Hindlimb muscle (tissue), 1 donor: ENCODE results near the gene FXYD3. TPM values are rescaled to one million over a fixed set of nuclear protein-coding genes. Genes with fewer than 3 reads are reported as not detected.
"Not testable (repeated sequence)": the region's sequence is repeated elsewhere in the genome, so short reads cannot be mapped to it uniquely, and the experiment has no call there.

Source experiments
- DNase-seq: peaks from one replicate; pipeline ENCODE4 v3.0.0-alpha.2; 2013
- polyA plus RNA-seq: library from polyadenylated mRNA; unstranded; fragments of 120-200 nt; gene quantifications from one replicate; pipeline ENCODE4 v1.2.1, GENCODE V29; 2013; ENCODE audit not compliant: insufficient read length

FXYD3 gene
- polyA plus RNA-seq, 1 donor = 0.97 TPM

DNA sequence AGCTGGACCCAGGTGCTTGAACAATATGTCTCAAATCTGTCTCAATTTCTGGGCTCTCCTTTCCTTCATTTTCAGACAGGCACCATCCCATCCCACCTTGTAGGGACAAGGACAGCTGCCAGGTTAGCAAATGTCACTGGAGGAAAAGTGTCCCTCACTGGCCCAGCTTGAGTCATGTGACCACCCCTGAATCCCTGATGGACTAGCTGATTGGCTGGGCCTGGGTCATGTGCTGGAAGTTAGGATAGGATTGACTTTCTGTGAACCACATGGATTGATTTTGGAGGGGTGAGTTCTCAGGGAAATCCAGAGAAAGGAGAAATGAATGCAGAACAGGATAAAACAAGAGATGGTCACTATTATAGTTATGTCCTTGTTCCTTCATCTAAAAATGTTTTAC, 28.2 kb upstream of the FXYD3 start:
- DNase-seq = no peak

DNA sequence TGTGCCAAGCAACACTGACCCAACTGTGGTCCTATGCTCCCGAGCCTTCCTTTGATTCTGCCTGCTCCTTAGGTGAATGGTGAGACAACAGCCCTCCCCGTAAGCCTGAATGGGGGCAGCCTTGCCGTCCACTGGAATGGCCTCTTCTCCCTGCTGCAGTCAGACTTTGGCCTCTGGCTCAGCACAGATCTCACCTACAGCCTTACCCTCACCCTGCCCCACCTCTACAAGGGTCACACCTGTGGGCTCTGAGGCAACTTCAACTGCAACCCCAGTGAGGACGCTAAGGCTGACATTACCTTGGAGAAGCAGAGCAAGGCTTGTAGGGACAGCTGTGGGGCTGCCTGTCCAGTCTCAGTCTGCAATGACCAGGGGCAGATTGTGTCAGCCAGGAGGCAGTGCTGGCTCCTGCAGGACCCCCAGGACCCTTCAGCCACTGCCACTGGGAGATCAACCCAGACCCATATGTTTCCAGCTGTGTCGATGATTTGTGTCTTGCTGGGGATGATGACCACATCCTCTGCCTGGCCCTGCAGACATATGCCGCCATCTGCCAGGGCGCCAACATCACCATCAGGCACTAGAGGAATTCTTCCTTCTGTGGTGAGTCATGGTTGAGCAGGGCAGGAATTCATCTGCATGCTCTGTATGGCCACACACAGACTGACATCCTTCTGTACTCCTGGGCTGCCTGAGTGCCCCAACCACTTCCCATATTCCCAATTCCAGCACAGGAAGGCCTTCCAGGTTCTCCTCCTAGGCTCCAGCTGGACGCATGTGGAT, 27.3 kb upstream of the FXYD3 start:
- no peak for DNase-seq

- no peak for DNase-seq
Measured at GRCh38 chr19:35089554-35089953, 26.1 kb upstream of the FXYD3 start.

DNA sequence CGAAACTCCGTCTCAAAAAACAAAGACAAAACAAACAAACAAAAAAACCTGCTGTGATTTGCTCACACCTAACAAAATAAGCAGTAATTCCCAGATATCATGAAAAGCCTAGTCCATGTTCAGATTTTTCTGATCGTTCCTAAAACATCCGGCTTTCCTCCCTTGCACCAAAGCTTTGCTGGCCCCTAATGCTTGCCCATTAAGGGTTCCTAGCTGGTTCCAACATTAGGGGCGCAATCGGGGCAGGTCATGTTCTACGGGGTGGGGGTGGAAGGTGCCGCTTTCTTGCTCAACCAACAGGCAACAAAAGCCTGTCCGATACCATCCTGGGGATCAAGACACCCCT, 25.5 kb upstream of the FXYD3 start:
- no peak for DNase-seq

DNA sequence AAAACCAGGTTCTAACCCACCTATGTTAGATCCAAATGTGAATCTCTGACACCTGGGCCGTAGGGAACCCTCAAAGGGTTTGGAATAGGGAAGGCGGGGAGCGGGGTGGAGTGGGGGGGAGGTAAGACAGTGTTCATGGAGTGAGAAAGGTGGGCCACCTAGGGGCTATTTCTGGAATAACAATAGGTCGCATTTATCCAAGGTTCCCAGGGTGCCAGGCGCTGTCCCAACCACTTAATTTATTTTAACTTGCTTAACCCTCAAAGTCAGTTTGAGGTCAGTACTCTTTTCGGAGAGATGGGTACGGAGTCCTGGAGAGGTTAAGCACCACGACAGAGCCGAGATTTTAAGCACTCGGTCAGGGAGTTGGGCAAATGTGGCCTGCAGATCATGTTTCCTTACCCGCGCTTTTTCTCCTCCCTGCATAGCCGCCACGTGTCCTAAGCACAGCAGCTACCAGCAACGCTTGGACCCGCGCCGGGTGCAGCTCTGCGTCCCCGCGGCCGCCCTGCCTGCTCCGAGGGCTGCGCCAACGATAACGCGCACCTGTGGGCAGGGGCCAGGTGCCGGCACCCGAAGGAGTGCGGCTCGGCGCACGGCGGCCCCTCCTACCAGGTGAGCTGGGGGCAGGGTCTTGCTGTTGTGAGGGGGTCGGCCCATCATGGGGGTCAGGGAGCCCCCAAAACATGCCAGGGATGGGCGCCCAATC, 25.0 kb upstream of the FXYD3 start:
- DNase-seq = peak; percentile 52

DNA sequence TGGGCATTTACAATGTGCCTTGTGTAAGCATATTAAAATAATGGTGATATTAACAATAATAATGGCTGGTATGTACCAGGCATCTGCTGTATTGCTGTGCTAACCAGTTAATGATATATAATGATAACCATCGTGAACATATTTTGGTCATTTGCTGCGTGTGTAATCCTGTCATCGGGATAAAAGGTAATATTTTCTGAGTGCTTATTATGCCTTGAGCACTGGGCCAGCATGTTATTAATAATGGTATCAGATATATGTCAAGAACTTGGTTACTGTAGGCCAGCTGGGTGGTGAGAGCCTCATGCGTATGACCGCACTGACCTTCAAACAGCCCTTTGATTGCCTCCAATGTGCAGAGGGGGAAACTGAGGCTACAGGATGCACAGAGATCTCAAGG, 22.2 kb upstream of the FXYD3 start:
- DNase-seq = no peak

DNA sequence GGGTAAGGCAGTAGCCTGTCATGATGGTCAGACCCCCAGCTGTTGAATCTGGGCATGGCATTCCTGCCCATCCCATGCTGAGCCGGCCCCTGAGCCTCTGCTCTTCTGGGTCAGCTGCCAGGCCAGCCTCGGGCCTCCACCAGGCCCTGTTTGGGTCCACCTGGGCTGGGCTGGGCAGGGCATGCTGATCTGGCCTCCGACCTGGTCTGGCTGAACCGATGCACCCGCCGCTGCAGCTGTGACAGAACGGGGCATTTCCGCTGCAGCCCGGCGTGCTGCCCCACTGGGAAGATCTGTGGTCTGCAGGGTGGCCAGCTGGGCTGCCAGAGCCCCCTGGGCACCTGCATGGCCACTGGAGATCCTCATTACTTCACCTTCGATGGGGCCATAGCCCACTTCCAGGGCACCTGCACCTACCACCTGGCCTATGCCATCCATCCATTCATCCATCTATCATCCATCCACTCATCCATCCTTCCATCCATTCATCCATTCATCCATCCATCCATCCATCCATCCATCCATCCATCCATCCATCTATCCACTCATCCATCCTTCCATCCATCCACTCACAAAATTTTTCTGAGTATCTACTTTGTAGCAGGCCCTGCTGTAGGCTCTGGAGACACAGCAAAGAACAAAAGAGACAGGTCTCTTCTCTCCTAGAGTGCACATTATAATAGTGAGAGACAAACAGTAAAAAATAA, 21.5 kb upstream of the FXYD3 start:
- DNase-seq = no peak

DNA sequence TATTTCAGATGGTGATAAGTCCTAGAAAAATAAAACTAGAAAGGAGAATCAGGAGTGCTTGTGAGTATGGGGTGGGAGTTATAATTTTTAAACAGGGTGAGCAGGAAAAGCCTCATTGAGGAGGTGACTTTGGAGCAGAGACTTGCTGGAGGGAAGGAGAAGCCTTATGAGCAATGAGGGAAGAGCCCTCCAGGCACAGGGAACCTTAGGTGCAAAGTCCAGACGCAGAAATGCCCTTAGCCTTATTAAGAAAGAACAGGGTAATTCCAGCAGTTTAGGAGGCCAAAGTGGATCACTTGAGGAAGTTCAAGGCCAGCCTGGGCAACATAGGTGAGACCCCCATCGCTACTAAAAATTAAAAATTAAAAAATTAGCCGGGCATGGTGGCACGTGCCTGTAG, 21.0 kb upstream of the FXYD3 start:
- no peak for DNase-seq

- no peak for DNase-seq
Measured at GRCh38 chr19:35095667-35096368, 19.8 kb upstream of the FXYD3 start.

- no peak for DNase-seq
Measured at GRCh38 chr19:35098413-35099049, 17.1 kb upstream of the FXYD3 start.

- DNase-seq = no peak
Measured at GRCh38 chr19:35099155-35099896, 16.3 kb upstream of the FXYD3 start.

GRCh38 chr19:35099897-35100275, 15.7 kb upstream of the FXYD3 start:
- no peak for DNase-seq

- no peak for DNase-seq
Measured at GRCh38 chr19:35100588-35101533, 14.8 kb upstream of the FXYD3 start.

DNA sequence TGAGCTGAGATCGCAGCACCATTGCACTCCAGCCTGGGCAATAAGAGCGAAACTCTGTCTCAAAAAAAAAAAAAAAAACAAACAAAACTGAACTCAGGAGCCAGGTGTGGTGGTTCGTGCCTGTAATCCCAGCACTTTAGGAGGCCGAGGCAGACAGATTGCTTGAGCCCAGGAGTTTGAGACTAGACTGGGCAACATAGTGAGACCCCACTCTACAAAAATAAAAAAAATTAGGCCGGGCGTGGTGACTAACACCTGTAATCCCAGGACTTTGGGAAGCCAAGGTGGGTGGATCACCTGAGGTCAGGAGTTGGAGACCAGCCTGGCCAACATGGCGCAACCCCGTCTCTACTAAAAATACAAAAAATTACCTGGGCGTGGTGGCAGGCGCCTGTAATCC, 13.7 kb upstream of the FXYD3 start:
- DNase-seq = not testable (repeated sequence)

GRCh38 chr19:35103614-35104013, 12.0 kb upstream of the FXYD3 start:
- DNase-seq = not testable (repeated sequence)

- DNase-seq = no peak
Measured at GRCh38 chr19:35104361-35104760, 11.3 kb upstream of the FXYD3 start.

DNA sequence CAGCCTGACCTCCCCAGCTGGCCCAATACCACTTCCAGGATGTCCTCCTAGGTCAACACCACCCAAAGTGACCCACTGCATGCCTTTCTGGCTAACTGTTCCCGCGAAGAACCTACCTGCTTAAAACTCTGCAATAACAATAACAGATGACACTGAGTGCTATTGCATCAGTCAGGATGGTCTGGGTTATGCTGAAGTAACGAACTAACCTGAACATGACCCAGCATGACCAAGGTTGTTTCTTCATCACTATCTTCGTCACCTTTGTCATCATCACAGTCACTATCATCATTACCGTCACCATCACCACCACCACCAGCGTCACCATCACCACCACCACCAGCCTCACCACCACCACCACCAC, 10.6 kb upstream of the FXYD3 start:
- no peak for DNase-seq

- no peak for DNase-seq
Measured at GRCh38 chr19:35105411-35106290, 10.0 kb upstream of the FXYD3 start.

DNA sequence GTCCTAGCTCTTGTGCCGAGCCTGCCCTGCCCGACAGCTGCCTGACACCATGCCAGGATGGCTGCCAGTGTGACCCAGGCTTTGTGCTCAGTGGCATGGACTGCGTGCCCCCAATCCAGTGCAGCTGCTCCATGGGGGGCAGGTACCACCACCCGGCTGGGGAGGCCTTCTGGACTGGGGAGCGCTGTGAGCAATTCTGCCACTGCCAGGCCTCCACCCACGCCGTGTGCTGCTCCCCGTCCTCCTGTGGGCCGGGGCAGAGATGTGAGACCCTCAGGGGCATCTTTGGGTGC, 9.4 kb upstream of the FXYD3 start:
- no peak for DNase-seq
